Epidermal melanocyte (primary cell): ENCODE measurements around the gene DAPP1.
"Not testable (repeated sequence)": the region's sequence is repeated elsewhere in the genome, so short reads cannot be mapped to it uniquely, and the experiment has no call there.

Source experiments
- DNase-seq: peaks from one replicate; pipeline ENCODE4 v3.0.0; 2011; ENCODE audit warnings: low spot score; ENCODE audit not compliant: insufficient read length

The DAPP1 gene

GRCh38 chr4:99824070-99824599 lies 7.5 kb downstream of the DAPP1 start:
- DNase-seq, result no peak

GRCh38 chr4:99825272-99825671 lies 8.6 kb downstream of the DAPP1 start:
- DNase-seq, result no peak

- no peak for DNase-seq
These were observed 9.4 kb downstream of the DAPP1 start for GRCh38 chr4:99826016-99826415.

- no peak for DNase-seq
These were observed 10.8 kb downstream of the DAPP1 start for GRCh38 chr4:99827454-99827853.

- no peak for DNase-seq
These were observed 11.2 kb downstream of the DAPP1 start for GRCh38 chr4:99827857-99828256.

- no peak for DNase-seq
These were observed 11.8 kb downstream of the DAPP1 start for GRCh38 chr4:99828477-99828876.

- DNase-seq, result not testable (repeated sequence)
These were observed 13.4 kb downstream of the DAPP1 start for GRCh38 chr4:99830051-99830450.

- DNase-seq, result no peak
These were observed 15.7 kb downstream of the DAPP1 start for GRCh38 chr4:99832321-99832720.

- DNase-seq, result no peak
These were observed 16.1 kb downstream of the DAPP1 start for GRCh38 chr4:99832758-99833157.

- no peak for DNase-seq
These were observed 17.1 kb downstream of the DAPP1 start for GRCh38 chr4:99833756-99834155.

GRCh38 chr4:99834569-99834968 lies 17.9 kb downstream of the DAPP1 start:
- no peak for DNase-seq

GRCh38 chr4:99835942-99836341 lies 19.3 kb downstream of the DAPP1 start:
- no peak for DNase-seq

- no peak for DNase-seq
These were observed 22.3 kb downstream of the DAPP1 start for GRCh38 chr4:99838927-99839326.

GRCh38 chr4:99841129-99841528 lies 24.5 kb downstream of the DAPP1 start:
- no peak for DNase-seq

GRCh38 chr4:99843413-99843812 lies 26.8 kb downstream of the DAPP1 start:
- DNase-seq, result no peak

- no peak for DNase-seq
These were observed 27.4 kb downstream of the DAPP1 start for GRCh38 chr4:99844048-99844447.

- no peak for DNase-seq
These were observed 28.6 kb downstream of the DAPP1 start for GRCh38 chr4:99845179-99845578.

GRCh38 chr4:99845708-99846469 lies 29.3 kb downstream of the DAPP1 start:
- no peak for DNase-seq

GRCh38 chr4:99846891-99847290 lies 30.3 kb downstream of the DAPP1 start:
- no peak for DNase-seq

- no peak for DNase-seq
These were observed 30.8 kb downstream of the DAPP1 start for GRCh38 chr4:99847362-99847976.

GRCh38 chr4:99848591-99849001 lies 32.0 kb downstream of the DAPP1 start:
- DNase-seq, result no peak

- DNase-seq, result no peak
These were observed 35.6 kb downstream of the DAPP1 start for GRCh38 chr4:99852199-99852749.

- DNase-seq, result no peak
These were observed 36.6 kb downstream of the DAPP1 start for GRCh38 chr4:99853190-99853589.
